Measurements from ENCODE around the gene OLFM2. TPM values are rescaled to one million over a fixed set of nuclear protein-coding genes. Genes with fewer than 3 reads are reported as not detected.

Gene OLFM2
- total and polyA plus RNA-seq, 2 experiments from 2014 or later = 58.1 to 117 TPM

DNA sequence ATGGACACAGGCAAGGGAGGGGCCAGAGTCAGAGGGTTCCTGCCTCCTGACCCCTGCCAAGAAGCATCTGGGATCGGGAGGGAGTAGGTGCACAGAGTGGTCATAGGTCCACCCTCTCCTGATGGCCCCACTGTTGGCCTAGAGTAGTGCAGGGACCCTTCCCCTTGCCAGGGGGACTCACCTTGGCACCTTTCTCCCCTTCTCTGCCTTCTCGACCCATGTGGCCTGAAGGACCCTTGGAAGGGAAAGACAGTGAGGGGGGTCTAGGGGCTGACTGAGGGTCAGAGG is 33.3 kb upstream of the OLFM2 start (continued):
- no peak for TF ChIP-seq ZNF331 (CRISPR knock-in tag; IDR thresholded peaks at IDR 0.05; ENCODE audit: low read depth)
- no peak for TF ChIP-seq NANOG (IDR thresholded peaks at IDR 0.05; ENCODE audit: borderline replicate concordance)
- TF ChIP-seq EZH2 (IDR thresholded peaks at IDR 0.05; ENCODE audit: low read depth, unreplicated experiment) = no peak

DNA sequence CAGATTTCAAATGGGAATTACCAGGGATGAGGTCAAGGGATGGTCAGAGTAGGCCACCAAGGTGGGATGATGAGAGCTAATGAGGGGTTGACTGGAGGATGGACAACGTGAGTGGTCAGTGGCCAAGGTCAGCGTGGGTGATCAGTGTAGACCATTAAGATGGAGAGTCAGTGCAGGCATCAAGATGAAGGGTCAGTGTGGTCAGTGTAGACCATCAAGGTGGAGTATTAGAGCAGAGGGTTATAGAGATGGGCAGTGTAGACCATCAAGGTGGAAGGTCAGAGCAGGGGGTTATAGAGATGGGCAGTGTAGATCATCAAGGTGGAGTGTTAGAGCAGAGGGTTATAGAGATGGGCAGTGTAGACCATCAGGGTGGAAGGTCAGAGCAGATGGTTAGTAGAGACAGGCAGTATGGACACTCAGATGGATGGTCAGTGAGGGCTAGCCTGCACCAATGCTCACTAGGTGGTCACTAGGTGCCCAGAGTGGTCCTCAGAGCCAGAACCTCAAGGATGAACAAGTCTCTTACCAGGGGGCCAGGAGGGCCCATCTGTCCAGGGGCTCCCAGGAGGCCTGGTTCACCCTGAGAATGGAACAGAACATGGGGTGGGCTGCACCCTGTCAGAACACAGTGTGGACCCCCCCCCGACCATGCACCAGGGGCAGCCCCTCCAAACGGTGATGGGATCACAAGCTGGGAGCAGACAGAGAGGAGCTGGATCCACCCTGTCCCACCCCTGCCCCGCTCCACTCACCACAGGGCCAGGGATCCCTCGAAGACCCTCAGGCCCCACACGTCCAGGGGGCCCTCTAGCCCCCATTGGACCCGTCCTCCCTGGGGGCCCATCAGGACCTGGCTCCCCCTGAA is 32.7 kb upstream of the OLFM2 start:
- Histone ChIP-seq H3F3A (replicated peaks; ENCODE audit: low read depth) (no peaks in the 10 kb centered on the region), H3K4me1 (ENCODE audit: insufficient read depth) (peaks cover 10% of the 10 kb centered on the region; the same call in 1 of the 2 replicates), H3K36me3 (ENCODE audit: insufficient read depth) (no peaks in the 10 kb centered on the region), H3K9me2 (ENCODE audit: insufficient read depth) (no peaks in the 10 kb centered on the region), H3K27ac (ENCODE audit: low read depth) (no peak overlapping the region), H2AFZ (no peak overlapping the region), H3K27me3 (ENCODE audit: insufficient read depth) (peaks cover 16% of the 10 kb centered on the region), H4K20me1 (replicated peaks; ENCODE audit: insufficient read depth) (no peaks in the 10 kb centered on the region), H3K4me3 (no peak overlapping the region), H3K4me2 (no peak overlapping the region), H3K79me2 (replicated peaks; ENCODE audit: insufficient read depth) (no peaks in the 10 kb centered on the region)
- H3K4me1 Mint-ChIP-seq = peaks cover 8% of the 10 kb centered on the region
- H3K27me3 Mint-ChIP-seq (ENCODE audit: insufficient read depth, low read depth, poor library complexity) = peaks cover 16% of the 10 kb centered on the region
- H3K27ac Mint-ChIP-seq = no peak overlapping the region
- H3K9me3 Mint-ChIP-seq = no peaks in the 10 kb centered on the region; the same call in 1 of the 3 replicates
- H3K36me3 Mint-ChIP-seq (ENCODE audit: low read depth) = no peaks in the 10 kb centered on the region; the same call in 2 of the 3 replicates
- no peak for ATAC-seq
- no peak overlapping the region; the same call in 2 of the 3 replicates for H3K4me3 Mint-ChIP-seq
- no peak for DNase-seq (ENCODE audit: low spot score)
- no peak for TF ChIP-seq CREB1 (CRISPR knock-in tag; IDR thresholded peaks at IDR 0.05; ENCODE audit: low read depth)
- TF ChIP-seq, protein P1, sequence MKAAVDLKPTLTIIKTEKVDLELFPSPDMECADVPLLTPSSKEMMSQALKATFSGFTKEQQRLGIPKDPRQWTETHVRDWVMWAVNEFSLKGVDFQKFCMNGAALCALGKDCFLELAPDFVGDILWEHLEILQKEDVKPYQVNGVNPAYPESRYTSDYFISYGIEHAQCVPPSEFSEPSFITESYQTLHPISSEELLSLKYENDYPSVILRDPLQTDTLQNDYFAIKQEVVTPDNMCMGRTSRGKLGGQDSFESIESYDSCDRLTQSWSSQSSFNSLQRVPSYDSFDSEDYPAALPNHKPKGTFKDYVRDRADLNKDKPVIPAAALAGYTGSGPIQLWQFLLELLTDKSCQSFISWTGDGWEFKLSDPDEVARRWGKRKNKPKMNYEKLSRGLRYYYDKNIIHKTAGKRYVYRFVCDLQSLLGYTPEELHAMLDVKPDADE (IDR thresholded peaks at IDR 0.05) = no peak

DNA sequence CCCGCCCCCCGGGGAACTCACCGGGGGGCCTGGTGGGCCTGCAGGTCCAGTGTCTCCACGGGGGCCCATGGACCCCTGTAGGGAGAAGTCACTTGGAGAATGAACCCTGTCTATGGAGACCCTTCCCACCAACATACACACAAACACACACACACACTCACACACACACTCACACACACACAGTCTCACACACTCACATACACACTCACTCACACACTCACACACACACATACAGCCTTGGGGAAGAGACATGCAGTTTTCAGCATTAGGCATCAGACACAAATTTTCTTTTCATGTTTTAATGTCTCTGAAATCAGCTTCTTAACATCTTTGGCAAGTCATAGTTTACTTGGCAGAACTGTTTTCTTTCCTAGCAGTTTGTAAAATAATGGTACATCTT is 31.0 kb upstream of the OLFM2 start:
- Histone ChIP-seq H3K4me3 (peak overlapping the region; percentile 61; the same call in 1 of the 2 replicates), H2AFZ (no peak overlapping the region), H3K4me2 (peak overlapping the region; percentile 75), H3K9me2 (ENCODE audit: insufficient read depth) (no peaks in the 10 kb centered on the region), H4K20me1 (replicated peaks; ENCODE audit: insufficient read depth) (no peaks in the 10 kb centered on the region), H3K79me2 (replicated peaks; ENCODE audit: insufficient read depth) (no peaks in the 10 kb centered on the region), H3K27ac (ENCODE audit: low read depth) (no peak overlapping the region), H3F3A (replicated peaks; ENCODE audit: low read depth) (no peaks in the 10 kb centered on the region), H3K4me1 (ENCODE audit: insufficient read depth) (peaks cover 10% of the 10 kb centered on the region; the same call in 1 of the 2 replicates), H3K36me3 (ENCODE audit: insufficient read depth) (no peaks in the 10 kb centered on the region), H3K27me3 (ENCODE audit: insufficient read depth) (peaks cover 16% of the 10 kb centered on the region)
- Mint-ChIP-seq H3K4me1 (peaks cover 8% of the 10 kb centered on the region), H3K9me3 (no peaks in the 10 kb centered on the region; the same call in 1 of the 3 replicates), H3K36me3 (ENCODE audit: low read depth) (no peaks in the 10 kb centered on the region; the same call in 2 of the 3 replicates), H3K27me3 (ENCODE audit: insufficient read depth, low read depth, poor library complexity) (peaks cover 20% of the 10 kb centered on the region), H3K27ac (no peak overlapping the region), H3K4me3 (peak overlapping the region; percentile 3; the same call in 1 of the 3 replicates)
- ATAC-seq = no peak
- no peak for DNase-seq (ENCODE audit: low spot score)
- TF ChIP-seq, protein P2, sequence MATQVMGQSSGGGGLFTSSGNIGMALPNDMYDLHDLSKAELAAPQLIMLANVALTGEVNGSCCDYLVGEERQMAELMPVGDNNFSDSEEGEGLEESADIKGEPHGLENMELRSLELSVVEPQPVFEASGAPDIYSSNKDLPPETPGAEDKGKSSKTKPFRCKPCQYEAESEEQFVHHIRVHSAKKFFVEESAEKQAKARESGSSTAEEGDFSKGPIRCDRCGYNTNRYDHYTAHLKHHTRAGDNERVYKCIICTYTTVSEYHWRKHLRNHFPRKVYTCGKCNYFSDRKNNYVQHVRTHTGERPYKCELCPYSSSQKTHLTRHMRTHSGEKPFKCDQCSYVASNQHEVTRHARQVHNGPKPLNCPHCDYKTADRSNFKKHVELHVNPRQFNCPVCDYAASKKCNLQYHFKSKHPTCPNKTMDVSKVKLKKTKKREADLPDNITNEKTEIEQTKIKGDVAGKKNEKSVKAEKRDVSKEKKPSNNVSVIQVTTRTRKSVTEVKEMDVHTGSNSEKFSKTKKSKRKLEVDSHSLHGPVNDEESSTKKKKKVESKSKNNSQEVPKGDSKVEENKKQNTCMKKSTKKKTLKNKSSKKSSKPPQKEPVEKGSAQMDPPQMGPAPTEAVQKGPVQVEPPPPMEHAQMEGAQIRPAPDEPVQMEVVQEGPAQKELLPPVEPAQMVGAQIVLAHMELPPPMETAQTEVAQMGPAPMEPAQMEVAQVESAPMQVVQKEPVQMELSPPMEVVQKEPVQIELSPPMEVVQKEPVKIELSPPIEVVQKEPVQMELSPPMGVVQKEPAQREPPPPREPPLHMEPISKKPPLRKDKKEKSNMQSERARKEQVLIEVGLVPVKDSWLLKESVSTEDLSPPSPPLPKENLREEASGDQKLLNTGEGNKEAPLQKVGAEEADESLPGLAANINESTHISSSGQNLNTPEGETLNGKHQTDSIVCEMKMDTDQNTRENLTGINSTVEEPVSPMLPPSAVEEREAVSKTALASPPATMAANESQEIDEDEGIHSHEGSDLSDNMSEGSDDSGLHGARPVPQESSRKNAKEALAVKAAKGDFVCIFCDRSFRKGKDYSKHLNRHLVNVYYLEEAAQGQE (IDR thresholded peaks at IDR 0.05; ENCODE audit: unreplicated experiment) = no peak
